HG03097 (cell line): ENCODE data around the gene ALDOB.
A peak's percentile ranks its signal among the peaks of the same experiment; 100 is the strongest.

Source experiments
- ATAC-seq: cut with Tn5 transposase; IDR thresholded peaks from one replicate; pipeline ENCODE4 v1.9.1; 2021; ENCODE audit not compliant: unreplicated experiment, low FRiP score

Gene ALDOB

DNA sequence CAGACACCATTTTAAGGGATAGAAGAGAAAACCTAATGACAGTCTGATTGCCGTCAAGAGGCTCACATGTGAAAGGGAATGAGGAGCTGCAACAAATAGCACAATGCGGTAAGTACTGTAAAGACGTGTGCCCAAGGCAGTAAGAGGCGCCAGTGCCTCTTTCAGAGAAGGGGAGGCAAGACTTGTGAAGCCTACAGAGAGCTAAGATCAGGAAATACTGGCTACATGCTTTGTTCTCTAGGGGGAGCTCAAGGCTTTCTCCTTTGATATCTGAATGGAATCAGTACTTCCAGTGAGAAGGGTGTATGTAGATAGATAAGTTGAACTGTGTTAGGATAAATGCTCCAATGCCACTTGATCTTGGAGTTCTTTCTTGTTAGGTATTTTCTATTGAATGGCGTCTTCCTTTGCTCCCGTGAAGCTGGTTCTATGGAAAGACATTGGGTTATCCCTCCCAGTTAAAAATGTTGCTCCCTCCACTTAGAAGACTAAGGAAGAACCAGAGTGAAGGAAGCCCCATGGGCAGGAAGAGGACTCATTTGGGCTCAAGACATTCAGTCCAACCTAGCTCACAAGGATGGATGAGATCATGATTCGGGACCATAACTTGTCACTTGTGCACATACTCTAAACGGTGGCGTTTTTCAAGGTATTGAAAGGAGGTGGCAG is 23.5 kb upstream of the ALDOB start:
- ATAC-seq: peak; percentile 84

- no peak for ATAC-seq
These were observed 21.4 kb upstream of the ALDOB start for GRCh38 chr9:101457003-101457402.

DNA sequence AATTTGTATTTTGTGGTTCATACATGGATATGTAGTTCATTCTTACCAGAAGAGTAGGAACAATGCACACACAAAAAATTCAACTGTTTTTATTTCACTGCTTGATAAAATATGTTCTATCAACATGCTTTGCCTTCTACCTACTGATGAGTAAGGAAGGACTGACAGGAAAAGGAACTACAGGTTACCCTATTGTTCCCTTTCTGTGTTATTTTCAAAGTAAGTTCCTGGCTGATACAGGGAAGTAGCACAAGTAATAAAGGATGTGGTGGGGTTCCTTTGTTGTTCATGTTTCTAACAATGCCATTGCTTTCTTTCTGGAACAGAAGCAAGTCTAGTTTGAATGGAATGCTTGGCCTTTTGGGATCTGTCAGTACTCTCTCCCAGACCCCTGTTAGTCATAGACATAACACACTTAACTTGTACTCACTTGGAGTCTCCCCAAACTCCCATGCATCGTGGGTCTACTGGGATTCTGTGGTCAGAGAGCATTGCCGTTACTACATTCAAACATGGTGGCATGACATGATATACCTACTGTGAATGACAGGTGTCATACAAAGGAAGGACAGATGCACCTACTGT is 20.2 kb upstream of the ALDOB start:
- ATAC-seq: no peak

DNA sequence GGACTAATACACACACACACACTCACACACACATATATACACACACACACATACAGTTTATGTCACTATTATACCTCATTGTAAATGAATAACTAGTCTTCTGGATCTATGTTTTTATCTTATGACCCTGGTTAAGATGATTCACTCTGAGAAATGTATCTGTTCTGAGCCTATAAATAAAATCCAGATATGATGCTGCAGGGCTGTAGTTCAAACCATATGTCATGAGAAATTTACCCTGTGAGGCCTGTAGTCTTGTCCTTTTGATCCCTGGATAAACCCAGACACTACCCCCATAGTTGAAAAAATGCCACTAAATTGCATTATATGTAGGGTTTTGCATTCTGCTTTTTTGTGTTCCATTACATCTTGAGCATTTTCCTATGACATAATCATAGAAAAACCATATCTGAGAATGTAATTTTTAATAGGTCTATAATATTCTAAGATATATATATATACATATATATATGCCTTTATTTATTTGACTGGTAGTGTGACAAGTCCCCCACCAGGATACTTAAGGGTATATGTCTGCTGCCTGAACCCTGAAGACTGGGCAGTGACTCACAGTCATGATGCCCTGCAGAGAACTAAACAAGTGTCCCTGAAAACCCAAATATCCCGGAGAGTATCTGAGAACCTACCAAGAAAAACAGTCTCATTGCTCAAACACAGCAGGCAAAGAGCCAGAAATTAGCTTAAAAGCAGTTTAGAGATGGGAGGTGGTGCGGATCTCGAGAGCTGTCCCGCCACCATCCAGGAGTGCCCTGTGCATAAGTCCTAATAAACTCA is 18.4 kb upstream of the ALDOB start:
- no peak for ATAC-seq

DNA sequence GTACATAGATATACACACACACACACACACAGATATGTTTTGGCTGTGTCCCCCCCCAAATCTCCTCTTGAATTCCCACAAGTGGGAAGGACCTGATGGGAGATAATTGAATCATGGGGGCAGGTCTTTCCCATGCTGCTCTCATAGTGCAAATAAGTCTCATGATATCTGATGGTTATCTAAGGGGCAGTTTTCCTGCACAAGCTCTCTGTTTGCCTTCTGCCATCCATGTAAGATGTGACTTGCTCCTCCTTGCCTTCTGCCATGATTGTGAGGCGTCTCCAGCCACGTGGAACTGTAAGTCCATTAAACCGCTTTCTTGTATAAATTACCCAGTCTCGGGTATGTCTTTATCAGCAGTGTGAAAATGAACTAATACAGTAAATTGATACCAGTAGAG is 15.9 kb upstream of the ALDOB start:
- ATAC-seq: no peak

DNA sequence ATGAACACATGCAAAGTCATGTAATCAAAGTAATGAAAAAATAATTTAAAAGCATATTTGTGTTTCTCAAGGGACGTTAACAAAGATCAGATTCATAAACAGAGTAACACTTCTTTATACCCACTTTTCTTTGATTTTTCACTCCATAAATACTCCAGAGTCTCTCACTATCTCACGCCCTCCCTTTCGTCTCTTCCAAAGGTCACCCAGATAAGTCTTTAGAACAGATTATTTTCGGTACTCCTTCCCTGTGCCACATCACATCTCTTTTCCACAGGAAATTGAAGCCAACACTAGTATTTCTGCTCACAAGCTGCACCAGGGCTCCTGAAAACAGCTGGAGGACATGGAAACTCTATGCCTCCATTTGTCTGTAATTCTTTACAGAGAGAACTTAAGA is 15.4 kb upstream of the ALDOB start:
- ATAC-seq: no peak

DNA sequence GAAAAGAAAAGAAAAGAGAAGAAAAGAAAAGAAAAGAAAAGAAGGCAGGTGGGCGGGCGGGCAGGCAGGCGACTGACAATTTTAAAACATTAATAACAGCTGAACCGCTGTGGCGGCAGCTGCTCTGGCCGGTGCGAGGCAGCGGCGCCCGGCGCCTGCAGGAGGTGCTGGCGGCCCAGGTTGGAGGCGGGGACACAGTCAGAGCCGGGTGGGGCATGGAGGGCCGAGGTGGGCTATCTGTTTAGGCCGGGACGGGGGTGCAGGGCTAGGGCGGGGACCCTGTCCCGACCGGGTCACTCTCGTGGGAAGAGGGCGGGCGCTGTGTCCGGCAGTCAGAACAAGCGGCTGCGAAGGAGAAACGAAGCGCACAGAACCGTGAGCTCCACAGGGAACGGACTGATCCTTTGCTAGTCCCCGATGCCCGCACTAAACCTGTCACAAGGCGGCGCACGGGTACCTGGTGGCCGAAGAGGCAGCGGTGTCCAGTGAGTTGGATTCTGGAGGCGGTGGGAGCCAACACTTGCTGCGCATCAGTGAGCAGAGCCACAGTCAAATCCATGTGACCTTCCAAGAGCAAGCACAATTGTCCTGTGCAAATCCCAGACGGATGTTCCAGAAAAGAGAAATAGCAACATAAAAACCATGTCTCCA is 13.6 kb upstream of the ALDOB start:
- peak; percentile 79 for ATAC-seq

DNA sequence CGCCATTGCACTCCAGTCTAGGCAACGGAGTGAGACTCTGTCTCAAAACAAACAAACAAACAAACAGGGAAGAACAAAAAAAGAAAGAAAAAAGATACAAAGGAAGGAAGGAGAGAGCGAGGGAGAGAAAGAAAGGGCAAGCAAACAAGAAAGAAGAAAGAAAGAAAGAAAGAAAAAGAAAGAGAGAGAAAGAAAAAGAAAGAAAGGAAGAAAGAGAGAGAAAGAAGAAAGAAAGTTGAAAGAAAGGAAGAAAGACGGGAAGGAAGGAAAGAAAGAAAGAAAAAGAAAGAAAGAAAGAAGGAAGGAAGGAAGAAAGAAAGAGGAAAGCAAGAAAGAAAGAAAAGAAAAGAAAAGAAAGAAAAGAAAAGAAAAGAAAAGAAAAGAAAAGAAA is 13.1 kb upstream of the ALDOB start:
- ATAC-seq: no peak

DNA sequence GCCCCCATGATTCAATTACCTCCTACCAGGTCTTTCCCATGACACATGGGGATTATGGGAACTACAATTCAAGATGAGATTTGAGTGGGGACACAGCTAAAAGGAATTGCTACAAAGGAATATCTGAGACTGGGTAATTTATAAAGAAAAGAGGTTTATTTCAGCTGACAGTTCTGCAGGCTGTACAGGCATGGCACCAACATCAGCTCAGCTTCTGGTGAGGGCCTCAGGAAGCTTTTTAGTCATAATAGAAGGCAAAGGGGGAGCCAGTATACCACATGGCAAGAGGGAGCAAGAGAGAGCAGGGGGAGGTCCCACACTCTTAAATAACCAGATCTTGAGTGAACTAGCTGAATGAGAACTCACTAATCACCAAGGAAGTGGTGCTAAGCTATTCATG is 11.2 kb upstream of the ALDOB start:
- ATAC-seq: no peak

GRCh38 chr9:101445353-101446029 is 9.9 kb upstream of the ALDOB start:
- ATAC-seq: no peak

- ATAC-seq: no peak
These were observed 7.8 kb upstream of the ALDOB start for GRCh38 chr9:101443364-101443771.

DNA sequence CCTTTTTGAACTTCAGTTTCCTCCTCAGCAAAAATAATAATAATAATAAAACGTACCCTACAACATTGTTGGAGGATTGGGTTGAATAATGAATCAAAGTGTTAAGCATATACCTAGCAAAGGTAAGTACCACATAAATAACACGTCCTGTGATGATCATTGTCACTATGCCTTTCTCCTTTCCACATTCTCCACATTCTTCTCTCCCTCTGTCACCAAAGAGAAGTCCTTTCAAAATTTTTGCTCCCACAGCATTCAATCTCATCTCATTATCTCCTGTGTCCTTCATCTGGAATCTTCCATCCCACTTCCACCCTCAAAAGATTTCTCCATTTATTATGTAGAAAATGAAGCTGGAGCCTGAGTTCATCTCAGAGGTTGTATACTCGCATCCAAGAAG is 7.2 kb upstream of the ALDOB start:
- ATAC-seq: no peak

- ATAC-seq: no peak
These were observed 6.7 kb upstream of the ALDOB start for GRCh38 chr9:101442318-101442717.

DNA sequence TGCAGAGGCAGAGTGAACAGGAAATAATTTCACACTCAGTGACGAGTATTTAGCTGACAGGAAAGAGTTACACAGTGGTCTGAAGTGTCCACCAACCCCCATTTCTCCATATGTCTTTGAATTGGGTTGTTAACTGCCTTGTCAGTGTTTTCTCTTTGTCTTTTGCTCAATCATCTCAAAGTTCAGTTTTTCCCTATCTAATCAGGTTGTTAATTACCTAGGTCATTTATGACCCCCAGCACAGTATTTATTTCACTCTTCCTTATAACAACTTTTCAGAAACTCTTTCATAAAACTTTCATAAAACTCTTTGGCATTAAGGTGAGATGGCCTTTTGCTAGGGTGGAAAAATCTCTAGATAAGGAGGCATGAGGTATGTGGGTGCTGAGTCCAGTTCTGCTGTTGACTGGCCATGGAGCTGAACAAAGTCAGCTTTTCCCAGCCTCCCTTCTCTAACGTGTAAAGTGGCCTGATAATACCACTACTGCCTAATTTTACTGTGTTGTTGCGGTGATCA is 5.2 kb upstream of the ALDOB start:
- no peak for ATAC-seq

DNA sequence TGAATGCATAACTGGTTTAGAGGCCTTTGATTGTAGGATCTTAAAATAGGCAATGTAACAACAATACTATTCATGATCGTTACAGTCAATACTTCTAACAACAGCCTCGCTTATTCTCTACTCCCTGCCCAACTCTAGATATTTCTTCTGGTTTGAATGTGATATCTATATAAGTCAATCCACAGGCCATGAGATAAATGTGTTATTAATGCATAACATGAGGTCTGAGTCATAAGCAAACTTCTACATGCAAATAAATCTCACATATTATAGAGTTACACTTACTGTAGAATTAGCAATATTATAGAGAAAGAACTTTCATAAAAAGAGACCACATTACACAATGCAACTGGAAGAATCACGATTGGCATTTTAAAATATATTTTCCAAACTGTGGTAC is 2.9 kb upstream of the ALDOB start:
- no peak for ATAC-seq

- no peak for ATAC-seq
These were observed 2.2 kb upstream of the ALDOB start for GRCh38 chr9:101437806-101438232.

- no peak for ATAC-seq
These were observed 576 bp downstream of the ALDOB start for GRCh38 chr9:101434998-101435397.

GRCh38 chr9:101433229-101433628 is 2.3 kb downstream of the ALDOB start:
- ATAC-seq: no peak

- no peak for ATAC-seq
These were observed 2.8 kb downstream of the ALDOB start for GRCh38 chr9:101432740-101433139.

GRCh38 chr9:101432171-101432570 is 3.4 kb downstream of the ALDOB start:
- ATAC-seq: no peak

DNA sequence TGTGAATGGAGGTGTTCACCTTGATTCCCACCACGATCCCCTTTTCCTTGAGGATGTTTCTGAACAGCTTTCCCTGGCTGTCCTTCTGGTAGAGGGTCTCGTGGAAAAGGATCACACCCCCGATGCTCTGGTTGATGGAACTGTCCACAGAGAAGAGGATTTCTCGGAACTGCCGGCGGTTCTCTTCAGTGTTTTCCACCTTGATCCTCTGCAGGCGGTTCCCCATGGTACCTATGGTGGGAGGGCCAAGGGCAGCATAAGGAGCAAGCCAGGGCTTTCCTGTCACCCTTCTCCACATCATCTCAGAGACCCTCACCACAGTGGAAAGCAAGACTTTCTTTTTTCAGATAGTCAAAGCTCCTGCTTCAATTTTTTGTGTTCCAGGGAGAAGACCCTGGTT is 5.8 kb downstream of the ALDOB start:
- ATAC-seq: no peak
